HFF-Myc (cell line): ENCODE results near the gene LRRC57.
A peak's percentile ranks its signal among the peaks of the same experiment; 100 is the strongest.

ENCODE experiments used
- DNase-seq: peaks from one replicate; pipeline ENCODE4 v3.0.0-alpha.2; 2011; ENCODE audit warnings: low read depth; ENCODE audit errors: extremely low read depth
- H3K4me3 ChIP-seq: replicated peaks from 2 replicates; pipeline ENCODE4 v1.5.1; 2011; ENCODE audit warnings: low read depth, mild to moderate bottlenecking, control low read depth, low read length
- CTCF ChIP-seq: IDR thresholded peaks from 2 replicates; pipeline ENCODE4 v1.5.1; 2012; ENCODE audit warnings: mild to moderate bottlenecking, low read depth, low read length, control low read depth; ENCODE audit errors: missing control alignments

LRRC57 gene

DNA sequence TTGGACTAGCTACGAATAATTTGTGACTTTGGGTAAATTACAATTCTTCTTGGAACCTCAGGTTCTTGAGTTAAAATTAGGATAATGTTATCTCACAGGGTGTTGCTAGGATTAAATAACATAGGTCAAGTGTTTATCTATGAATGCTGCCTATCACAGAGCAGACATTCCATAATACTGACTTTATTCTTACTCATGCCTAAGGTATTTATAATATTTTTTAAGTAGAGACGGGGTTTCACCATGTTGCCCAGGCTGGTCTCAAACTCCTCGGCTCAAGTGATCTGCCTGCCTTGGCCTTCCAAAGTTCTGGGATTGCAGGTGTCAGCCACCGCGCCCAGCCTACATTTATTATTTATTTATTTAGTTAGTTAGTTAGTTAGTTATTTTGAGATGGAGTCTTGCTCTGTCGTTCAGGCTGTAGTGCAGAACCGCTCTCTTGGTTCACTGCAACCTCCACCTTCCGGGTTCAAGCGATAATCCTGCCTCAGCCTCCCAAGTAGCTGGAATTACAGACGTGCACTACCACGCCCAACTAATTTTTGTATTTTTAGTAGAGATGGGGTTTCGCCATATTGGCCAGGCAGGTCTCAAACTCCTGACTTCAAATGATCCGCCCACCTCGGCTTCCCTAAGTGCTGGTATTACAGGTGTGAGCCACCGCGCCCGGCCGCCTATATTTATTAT lies 56.9 kb downstream of the LRRC57 start:
- H3K4me3 ChIP-seq, result peak overlapping the region; percentile 92
- DNase-seq, result no peak
- TF ChIP-seq CTCF, result no peak

DNA sequence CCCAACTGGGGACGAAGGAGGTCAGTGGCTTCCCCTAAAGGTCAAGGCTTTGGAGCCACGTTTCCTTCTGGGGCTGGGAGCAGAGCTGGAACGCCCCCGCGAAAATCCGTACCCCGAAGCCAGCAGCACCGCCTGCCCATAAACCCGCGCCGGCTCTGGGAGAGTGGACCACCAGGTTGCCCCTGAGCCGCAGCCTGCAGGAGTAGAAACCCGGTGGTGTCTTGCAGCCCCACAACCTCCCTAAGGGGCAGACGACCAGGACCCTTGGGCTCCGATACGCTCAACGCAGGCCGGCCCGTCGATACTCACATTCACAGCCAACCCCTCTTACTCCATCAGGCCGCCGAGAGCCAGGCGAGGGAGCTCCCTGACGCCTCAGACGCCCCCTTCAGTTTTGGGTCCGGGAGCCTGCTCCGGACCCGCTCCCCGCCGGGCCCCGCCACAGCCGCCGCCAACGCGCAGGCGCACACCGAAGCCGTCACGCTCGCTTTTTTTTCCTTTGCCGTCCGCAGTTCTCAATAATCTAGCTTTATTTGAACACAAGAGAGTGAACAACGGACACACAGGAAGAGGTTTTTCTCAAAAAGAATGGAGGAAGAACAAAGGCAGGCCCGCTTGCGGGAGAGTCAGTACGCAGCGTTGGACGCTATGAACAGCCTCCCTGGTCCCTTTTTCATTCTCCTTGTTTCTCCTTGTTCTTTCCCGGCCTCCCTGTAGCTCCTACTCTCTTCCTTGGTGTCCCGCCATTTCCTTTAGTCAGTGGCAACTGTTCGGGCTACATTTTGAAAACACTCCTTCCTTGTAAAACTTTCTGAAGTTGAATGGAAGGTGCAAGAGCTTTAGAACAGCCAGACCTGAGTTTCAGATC lies 57.7 kb downstream of the LRRC57 start, which contains the start of gene ZNF106:
Gene ZNF106, minus strand, starts transcription at position 471 of the 868 bp plus-strand sequence. CDS start 18,852 bp downstream, outside the sequence.
- TF ChIP-seq CTCF, result no peak
- DNase-seq, result peak; percentile 68
- H3K4me3 ChIP-seq, result peak within 1 kb of the TSS; percentile 92

GRCh38 chr15:42490291-42490670 lies 58.3 kb downstream of the LRRC57 start:
- no peak for TF ChIP-seq CTCF
- peak overlapping the region; percentile 92 for H3K4me3 ChIP-seq
- no peak for DNase-seq
